HCT116 (cell line): Measurements from ENCODE around the gene CACNB1. TPM values are rescaled to one million over a fixed set of nuclear protein-coding genes. Genes with fewer than 3 reads are reported as not detected.

ENCODE experiments used
- ATAC-seq: fragments of 200-7000 bp; cut with Tn5 transposase; 2 replicates; pipeline ENCODE4 v1.9.1; 2020; ENCODE audit warnings: mild to moderate bottlenecking, moderate library complexity
- BruUV-seq: library from RNA; stranded (reverse); fragments of 400-500 nt; replicated peaks from 2 replicates; lab custom pipeline; 2021; lab: Mats Ljungman, UMichigan
- CTCF ChIA-PET: fragments of 300-600 bp; sonication (Branson Sonifier 250); formaldehyde crosslinking; loops from one replicate; lab custom pipeline; 2021; ENCODE audit warnings: antibody characterized with exemption; lab: Charles Lee
- POLR2A ChIA-PET: fragments of 300-600, 350-600 bp; sonication (Branson Sonifier 250); formaldehyde crosslinking; loops from one replicate; lab custom pipeline; 2021; ENCODE audit warnings: antibody characterized with exemption; lab: Charles Lee
- RAD21 ChIA-PET, 2 experiments: fragments of 300-600 bp; sonication (Branson Sonifier 250); formaldehyde crosslinking; loops; one replicate each; lab custom pipeline; 2023; ENCODE audit warnings: low total read pairs in 2 of 2; ENCODE audit not compliant: uncharacterized antibody in 2 of 2, unreplicated experiment in 2 of 2, low non-redundant PET in 1 of 2; lab: Charles Lee
- DNase-seq: peaks from one replicate; pipeline ENCODE4 v3.0.0-alpha.2; 2010; ENCODE audit warnings: low read depth, low spot score
- H2AFZ ChIP-seq: fragments of 200-600 bp; shearing (Covaris generic), sonication (generic); 2 replicates; pipeline ENCODE4 v1.6.1; 2017; ENCODE audit warnings: low read depth, mixed run types, mixed read lengths, antibody characterized with exemption, low read length; ENCODE audit not compliant: poor library complexity, severe bottlenecking
- H3K27ac ChIP-seq: 2 replicates; pipeline ENCODE4 v1.5.1; 2012; ENCODE audit warnings: low read depth, low read length
- H3K27me3 ChIP-seq: fragments of 200-600 bp; sonication (generic); 2 replicates; pipeline ENCODE4 v1.6.1; 2016; ENCODE audit warnings: mixed run types, low read length, mixed read lengths; ENCODE audit not compliant: insufficient read depth
- H3K36me3 ChIP-seq, 2 experiments: fragments of 200-500 bp in 1 of 2; fragments of 200-600 bp in 1 of 2; sonication (Bioruptor generic) in 1 of 2; sonication (generic) in 1 of 2; 2 replicates each; pipeline versions ENCODE4 v1.5.1 to v1.6.1; 2014 to 2016; ENCODE audit warnings: low read length in 2 of 2, inconsistent platforms in 1 of 2, mixed read lengths in 1 of 2, mixed run types in 1 of 2; ENCODE audit not compliant: insufficient read depth in 2 of 2, control insufficient read depth in 1 of 2
- H3K4me1 ChIP-seq, 2 experiments: fragments of 200-600 bp in 1 of 2; sonication (generic) in 1 of 2; 2 replicates each; pipeline versions ENCODE4 v1.5.1 to v1.6.1; 2012 to 2017; ENCODE audit warnings: low read length in 2 of 2, inconsistent platforms in 1 of 2, mild to moderate bottlenecking in 1 of 2, mixed read lengths in 1 of 2, mixed run types in 1 of 2, moderate library complexity in 1 of 2; ENCODE audit not compliant: insufficient read depth in 2 of 2, control insufficient read depth in 1 of 2
- H3K4me2 ChIP-seq: fragments of 200-600 bp; sonication (generic); 2 replicates; pipeline ENCODE4 v1.6.1; 2017; ENCODE audit warnings: mixed run types, low read length, mixed read lengths
- H3K4me3 ChIP-seq, 2 experiments: fragments of 200-600 bp in 1 of 2; sonication (generic) in 1 of 2; replicated peaks in 1 of 2; 2 replicates each; pipeline ENCODE4 v1.5.1; 2011 to 2016; ENCODE audit warnings: low read length in 2 of 2, control low read depth in 1 of 2, low read depth in 1 of 2, mild to moderate bottlenecking in 1 of 2, mixed read lengths in 1 of 2, mixed run types in 1 of 2
- H3K79me2 ChIP-seq: fragments of 200-600 bp; sonication (generic); 2 replicates; pipeline ENCODE4 v1.6.1; 2017; ENCODE audit warnings: mild to moderate bottlenecking, mixed run types, low read length, moderate library complexity, mixed read lengths; ENCODE audit not compliant: insufficient read depth
- H3K9ac ChIP-seq: fragments of 200-600 bp; sonication (generic); 2 replicates; pipeline ENCODE4 v1.6.1; 2016; ENCODE audit warnings: low read length, mixed read lengths
- H3K9me2 ChIP-seq: fragments of 200-600 bp; sonication (generic), shearing (Covaris generic); 2 replicates; pipeline ENCODE4 v1.6.1; 2017; ENCODE audit warnings: mixed run types, mild to moderate bottlenecking, moderate library complexity; ENCODE audit not compliant: insufficient read depth
- H3K9me3 ChIP-seq, 2 experiments: fragments of 200-500 bp in 1 of 2; fragments of 200-600 bp in 1 of 2; sonication (Bioruptor generic) in 1 of 2; sonication (generic) in 1 of 2; 2 replicates each; pipeline ENCODE4 v1.6.1; 2014 to 2017; ENCODE audit warnings: low read length in 2 of 2, mixed read lengths in 2 of 2, inconsistent platforms in 1 of 2, low read depth in 1 of 2, mild to moderate bottlenecking in 1 of 2, mixed run types in 1 of 2, moderate library complexity in 1 of 2; ENCODE audit not compliant: control insufficient read depth in 1 of 2, insufficient read depth in 1 of 2
- H4K20me1 ChIP-seq: fragments of 200-600 bp; sonication (generic), shearing (Covaris generic); 2 replicates; pipeline ENCODE4 v1.6.1; 2017; ENCODE audit warnings: mixed run types, mild to moderate bottlenecking, moderate library complexity; ENCODE audit not compliant: insufficient read depth
- CBX3 ChIP-seq: IDR thresholded peaks from 2 replicates; pipeline ENCODE4 v1.6.1; 2012; ENCODE audit warnings: low read depth
- CEBPB ChIP-seq: IDR thresholded peaks from 2 replicates; pipeline ENCODE4 v1.6.1; 2012; ENCODE audit warnings: low read depth
- EGR1 ChIP-seq: IDR thresholded peaks from 2 replicates; pipeline ENCODE4 v1.6.1; 2012; ENCODE audit warnings: low read depth
- EZH2 ChIP-seq: fragments of 200-600 bp; sonication (generic); IDR thresholded peaks from 2 replicates; pipeline ENCODE4 v1.6.1; 2017; ENCODE audit warnings: antibody characterized with exemption, mixed run types
- EZH2phosphoT487 ChIP-seq: fragments of 200-600 bp; IDR thresholded peaks from 2 replicates; pipeline ENCODE4 v1.6.1; 2018; ENCODE audit warnings: antibody characterized with exemption, borderline replicate concordance
- FOSL1 ChIP-seq: IDR thresholded peaks from 2 replicates; pipeline ENCODE4 v1.6.1; 2012; ENCODE audit warnings: low read depth
- JUND ChIP-seq: IDR thresholded peaks from 2 replicates; pipeline ENCODE4 v1.6.1; 2012
- RAD21 ChIP-seq: IDR thresholded peaks from 2 replicates; pipeline ENCODE4 v1.6.1; 2012; ENCODE audit warnings: low read depth, mild to moderate bottlenecking
- SP1 ChIP-seq: IDR thresholded peaks from 2 replicates; pipeline ENCODE4 v1.6.1; 2012; ENCODE audit warnings: low read depth
- SRF ChIP-seq: IDR thresholded peaks from 2 replicates; pipeline ENCODE4 v1.6.1; 2012; ENCODE audit warnings: low read depth
- YY1 ChIP-seq: IDR thresholded peaks from 2 replicates; pipeline ENCODE4 v1.6.1; 2011; ENCODE audit warnings: low read length, low read depth, moderate library complexity, mild to moderate bottlenecking; ENCODE audit not compliant: insufficient replicate concordance; ENCODE audit errors: extremely low read depth
- ZFX ChIP-seq: fragments of 450-650 bp; IDR thresholded peaks from 2 replicates; pipeline ENCODE4 v1.6.1; 2017
- intact Hi-C: fragments of 100-400 bp; cut with micrococcal nuclease; formaldehyde crosslinking; loops from 2 replicates; pipeline ENCODE4 v1.10.0; 2022
- total RNA-seq: library from RNA; stranded (reverse); gene quantifications from one replicate; pipeline ENCODE4 v1.2.1, GENCODE V29; 2021; ENCODE audit not compliant: unreplicated experiment
- TF ChIP-seq, protein P1 (sequence below): IDR thresholded peaks from 2 replicates; pipeline ENCODE4 v1.6.1; 2012; ENCODE audit warnings: low read depth
- TF ChIP-seq, protein P2 (sequence below), 3 experiments: fragments of 200-600 bp in 1 of 3; sonication (generic) in 1 of 3; IDR thresholded peaks in 2 of 3; conservative IDR thresholded peaks in 1 of 3; 2 replicates each; pipeline ENCODE4 v1.5.1; 2012 to 2017; ENCODE audit warnings: low read depth in 2 of 3, low read length in 2 of 3, antibody characterized with exemption in 1 of 3, borderline replicate concordance in 1 of 3, control low read depth in 1 of 3, mild to moderate bottlenecking in 1 of 3, mixed read lengths in 1 of 3, mixed run types in 1 of 3, moderate library complexity in 1 of 3; ENCODE audit not compliant: insufficient read depth in 1 of 3

The CACNB1 gene
- total RNA-seq, 1 experiment from 2014 or later = 13.0 TPM

DNA sequence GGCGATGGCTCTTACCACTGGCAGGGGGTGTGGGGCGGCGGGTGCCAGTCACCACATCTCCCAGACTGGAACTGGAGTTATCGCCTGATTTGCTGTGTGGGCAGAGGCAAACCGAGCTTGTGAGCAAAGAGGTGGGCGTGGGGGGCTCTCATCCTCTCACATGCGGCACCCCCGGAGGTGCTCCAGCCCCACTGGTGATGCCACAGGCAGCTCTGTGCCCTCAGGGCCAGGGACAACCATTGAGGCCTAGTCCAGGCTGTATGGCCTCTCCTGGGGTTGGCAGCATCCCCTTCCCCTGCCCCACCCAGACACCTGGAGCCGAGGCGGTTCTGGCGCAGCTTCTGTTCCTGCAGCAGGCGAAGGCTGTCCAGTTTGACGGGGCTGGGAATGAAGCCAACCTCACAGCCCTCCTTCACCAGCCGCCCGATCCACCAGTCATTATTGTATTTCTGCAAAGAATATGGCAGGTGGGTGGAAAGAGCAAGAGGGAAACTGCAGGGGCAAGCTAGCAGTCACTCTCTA, 10.9 kb downstream of the CACNB1 start:
- no peak overlapping the region for H3K9ac ChIP-seq
- POLR2A ChIA-PET = no interaction called here
- no peak for ATAC-seq

DNA sequence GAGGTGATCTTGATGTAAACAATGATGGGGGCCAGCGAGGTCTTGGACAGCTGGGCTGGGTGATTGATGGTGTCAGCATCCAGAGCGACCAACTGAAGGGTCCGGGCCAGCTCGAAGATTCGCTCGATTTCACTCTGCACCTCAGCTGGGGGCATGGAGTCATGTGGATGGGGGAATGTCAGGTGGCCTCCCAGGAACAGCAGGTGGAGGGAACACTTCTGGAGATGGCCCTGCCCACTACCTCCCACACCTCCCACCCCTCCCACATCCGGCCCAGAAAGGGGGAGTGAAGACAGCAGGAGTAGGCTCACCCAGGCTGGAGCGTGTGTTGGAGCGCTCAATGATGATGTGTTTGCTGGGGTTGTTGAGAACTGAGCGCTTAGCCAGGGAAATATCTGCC, 13.7 kb downstream of the CACNB1 start:
- H3K9me3 ChIP-seq = no peaks in the 10 kb centered on the region
- no peak overlapping the region for H3K27ac ChIP-seq
- peaks cover 12 to 29% of the 10 kb centered on the region in 2 experiments; a peak in 3 of 4 replicates for H3K36me3 ChIP-seq
- RAD21 ChIA-PET = no interaction called here
- no peak overlapping the region for H3K4me2 ChIP-seq
- H3K9me2 ChIP-seq = no peaks in the 10 kb centered on the region
- ATAC-seq (no peak), DNase-seq (no peak)
- H3K9ac ChIP-seq = no peak overlapping the region
- H2AFZ ChIP-seq = no peak overlapping the region
- H4K20me1 ChIP-seq = no peaks in the 10 kb centered on the region
- no peaks in the 10 kb centered on the region for H3K27me3 ChIP-seq
- no peak overlapping the region for H3K4me3 ChIP-seq
- POLR2A ChIA-PET = interaction anchor here (0.6 kb wide), 1 partner anchor 21 kb away, joined by 4 read pairs; no protein-coding TSS in a partner anchor
- no peaks in the 10 kb centered on the region for H3K79me2 ChIP-seq
- intact Hi-C loops = no loop called here
- no TSS peak for BruUV-seq
- peaks cover 0 to 3% of the 10 kb centered on the region in 2 experiments; a peak in 2 of 4 replicates for H3K4me1 ChIP-seq
- CTCF ChIA-PET = interaction anchor here (1.0 kb wide), 1 partner anchor 9 kb away, joined by 8 read pairs; no protein-coding TSS in a partner anchor
- TF ChIP-seq JUND (no peak), YY1 (no peak), ZFX (no peak), EZH2phosphoT487 (no peak), SP1 (no peak)
- TF ChIP-seq, protein P1, sequence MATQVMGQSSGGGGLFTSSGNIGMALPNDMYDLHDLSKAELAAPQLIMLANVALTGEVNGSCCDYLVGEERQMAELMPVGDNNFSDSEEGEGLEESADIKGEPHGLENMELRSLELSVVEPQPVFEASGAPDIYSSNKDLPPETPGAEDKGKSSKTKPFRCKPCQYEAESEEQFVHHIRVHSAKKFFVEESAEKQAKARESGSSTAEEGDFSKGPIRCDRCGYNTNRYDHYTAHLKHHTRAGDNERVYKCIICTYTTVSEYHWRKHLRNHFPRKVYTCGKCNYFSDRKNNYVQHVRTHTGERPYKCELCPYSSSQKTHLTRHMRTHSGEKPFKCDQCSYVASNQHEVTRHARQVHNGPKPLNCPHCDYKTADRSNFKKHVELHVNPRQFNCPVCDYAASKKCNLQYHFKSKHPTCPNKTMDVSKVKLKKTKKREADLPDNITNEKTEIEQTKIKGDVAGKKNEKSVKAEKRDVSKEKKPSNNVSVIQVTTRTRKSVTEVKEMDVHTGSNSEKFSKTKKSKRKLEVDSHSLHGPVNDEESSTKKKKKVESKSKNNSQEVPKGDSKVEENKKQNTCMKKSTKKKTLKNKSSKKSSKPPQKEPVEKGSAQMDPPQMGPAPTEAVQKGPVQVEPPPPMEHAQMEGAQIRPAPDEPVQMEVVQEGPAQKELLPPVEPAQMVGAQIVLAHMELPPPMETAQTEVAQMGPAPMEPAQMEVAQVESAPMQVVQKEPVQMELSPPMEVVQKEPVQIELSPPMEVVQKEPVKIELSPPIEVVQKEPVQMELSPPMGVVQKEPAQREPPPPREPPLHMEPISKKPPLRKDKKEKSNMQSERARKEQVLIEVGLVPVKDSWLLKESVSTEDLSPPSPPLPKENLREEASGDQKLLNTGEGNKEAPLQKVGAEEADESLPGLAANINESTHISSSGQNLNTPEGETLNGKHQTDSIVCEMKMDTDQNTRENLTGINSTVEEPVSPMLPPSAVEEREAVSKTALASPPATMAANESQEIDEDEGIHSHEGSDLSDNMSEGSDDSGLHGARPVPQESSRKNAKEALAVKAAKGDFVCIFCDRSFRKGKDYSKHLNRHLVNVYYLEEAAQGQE = no peak

More for the DNA sequence above, 10.9 kb downstream of the CACNB1 start:
- CTCF ChIA-PET = interaction anchor here (0.9 kb wide), 1 partner anchor 22 kb away, joined by 4 read pairs; no protein-coding TSS in a partner anchor
- RAD21 ChIA-PET = no interaction called here
- no peaks in the 10 kb centered on the region for H3K79me2 ChIP-seq
- TF ChIP-seq ZFX (no peak), CEBPB (no peak), RAD21 (no peak), EZH2 (no peak), FOSL1 (no peak), SRF (no peak), CBX3 (no peak), EGR1 (no peak)
- TF ChIP-seq, protein P2, sequence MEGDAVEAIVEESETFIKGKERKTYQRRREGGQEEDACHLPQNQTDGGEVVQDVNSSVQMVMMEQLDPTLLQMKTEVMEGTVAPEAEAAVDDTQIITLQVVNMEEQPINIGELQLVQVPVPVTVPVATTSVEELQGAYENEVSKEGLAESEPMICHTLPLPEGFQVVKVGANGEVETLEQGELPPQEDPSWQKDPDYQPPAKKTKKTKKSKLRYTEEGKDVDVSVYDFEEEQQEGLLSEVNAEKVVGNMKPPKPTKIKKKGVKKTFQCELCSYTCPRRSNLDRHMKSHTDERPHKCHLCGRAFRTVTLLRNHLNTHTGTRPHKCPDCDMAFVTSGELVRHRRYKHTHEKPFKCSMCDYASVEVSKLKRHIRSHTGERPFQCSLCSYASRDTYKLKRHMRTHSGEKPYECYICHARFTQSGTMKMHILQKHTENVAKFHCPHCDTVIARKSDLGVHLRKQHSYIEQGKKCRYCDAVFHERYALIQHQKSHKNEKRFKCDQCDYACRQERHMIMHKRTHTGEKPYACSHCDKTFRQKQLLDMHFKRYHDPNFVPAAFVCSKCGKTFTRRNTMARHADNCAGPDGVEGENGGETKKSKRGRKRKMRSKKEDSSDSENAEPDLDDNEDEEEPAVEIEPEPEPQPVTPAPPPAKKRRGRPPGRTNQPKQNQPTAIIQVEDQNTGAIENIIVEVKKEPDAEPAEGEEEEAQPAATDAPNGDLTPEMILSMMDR (IDR thresholded peaks at IDR 0.05 in 2 of 3, conservative IDR thresholded peaks at IDR 0.05 in 1 of 3; ENCODE audit: borderline replicate concordance in 1 of 3, insufficient read depth in 1 of 3, low read depth in 2 of 3, low read length in 2 of 3) = no peak
- no peak overlapping the region for H3K4me3 ChIP-seq
- no peak overlapping the region for H3K4me2 ChIP-seq
- H3K36me3 ChIP-seq = peaks cover 12 to 26% of the 10 kb centered on the region in 2 experiments; a peak in 3 of 4 replicates
- H2AFZ ChIP-seq = no peak overlapping the region
- intact Hi-C loops = no loop called here
- H3K9me3 ChIP-seq = no peaks in the 10 kb centered on the region
- BruUV-seq = no TSS peak
- no peak overlapping the region for H3K27ac ChIP-seq
- H3K27me3 ChIP-seq = no peaks in the 10 kb centered on the region
- DNase-seq = no peak
- H3K4me1 ChIP-seq = no peaks in the 10 kb centered on the region
- H3K9me2 ChIP-seq = no peaks in the 10 kb centered on the region
- no peaks in the 10 kb centered on the region for H4K20me1 ChIP-seq
